Measurements from ENCODE around the gene TTC9B.
A peak's percentile ranks its signal among the peaks of the same experiment; 100 is the strongest.
"Not testable (repeated sequence)": the region's sequence is repeated elsewhere in the genome, so short reads cannot be mapped to it uniquely, and the experiment has no call there.

TTC9B gene

GRCh38 chr19:40232949-40233810 is 15.0 kb upstream of the TTC9B start:
- no peak for DNase-seq (ENCODE audit: low read depth)

GRCh38 chr19:40232479-40232878 is 14.3 kb upstream of the TTC9B start:
- no peak for DNase-seq (ENCODE audit: low read depth)

- DNase-seq (ENCODE audit: low read depth), result no peak
These were observed 13.6 kb upstream of the TTC9B start for GRCh38 chr19:40231544-40232424.

GRCh38 chr19:40231057-40231456 is 12.9 kb upstream of the TTC9B start:
- DNase-seq (ENCODE audit: low read depth), result no peak

- DNase-seq (ENCODE audit: low read depth), result no peak
These were observed 11.8 kb upstream of the TTC9B start for GRCh38 chr19:40229926-40230417.

GRCh38 chr19:40229484-40229883 is 11.3 kb upstream of the TTC9B start:
- DNase-seq (ENCODE audit: low read depth), result peak; percentile 16

- DNase-seq (ENCODE audit: low read depth), result no peak
These were observed 10.7 kb upstream of the TTC9B start for GRCh38 chr19:40228863-40229262.

GRCh38 chr19:40228346-40228745 is 10.2 kb upstream of the TTC9B start:
- DNase-seq (ENCODE audit: low read depth), result no peak

GRCh38 chr19:40225440-40226305 is 7.5 kb upstream of the TTC9B start:
- DNase-seq (ENCODE audit: low read depth), result no peak

GRCh38 chr19:40224342-40225150 is 6.4 kb upstream of the TTC9B start:
- DNase-seq (ENCODE audit: low read depth), result no peak

- DNase-seq (ENCODE audit: low read depth), result no peak
These were observed 5.1 kb upstream of the TTC9B start for GRCh38 chr19:40223135-40223822.

- DNase-seq (ENCODE audit: low read depth), result peak; percentile 60
These were observed 3.9 kb upstream of the TTC9B start for GRCh38 chr19:40221858-40222619.

GRCh38 chr19:40220674-40221073 is 2.5 kb upstream of the TTC9B start:
- DNase-seq (ENCODE audit: low read depth), result no peak

GRCh38 chr19:40219721-40220276 is 1.6 kb upstream of the TTC9B start:
- DNase-seq (ENCODE audit: low read depth), result no peak

- not testable (repeated sequence) for DNase-seq (ENCODE audit: low read depth)
These were observed 845 bp upstream of the TTC9B start for GRCh38 chr19:40219029-40219428.

- no peak for DNase-seq (ENCODE audit: low read depth)
These were observed 965 bp downstream of the TTC9B start for GRCh38 chr19:40217027-40217810.

- DNase-seq (ENCODE audit: low read depth), result no peak
These were observed 1.5 kb downstream of the TTC9B start for GRCh38 chr19:40216777-40217026.

GRCh38 chr19:40216013-40216776 is 2.0 kb downstream of the TTC9B start:
- no peak for DNase-seq (ENCODE audit: low read depth)

Data from activated T-cell treated with anti-CD3 and anti-CD28 coated beads for 24 hours (primary cell).